Adrenal gland (tissue), 12 donors: ENCODE measurements around the gene SNX9. TPM values are rescaled to one million over a fixed set of nuclear protein-coding genes. Genes with fewer than 3 reads are reported as not detected.

Source experiments
- DNase-seq, 7 donors: peaks; one replicate each; pipeline ENCODE4 v3.0.0-alpha.2; 2019 to 2020
- H3K27ac ChIP-seq, 5 donors: fragments of 200-600 bp; sonication (generic) in 4 of 5; 1 replicate in 3 of 5; 2 replicates in 2 of 5; pipeline versions ENCODE4 v1.5.1 to v1.8.0; 2016 to 2020; ENCODE audit warnings: mild to moderate bottlenecking in 1 of 5
- H3K27me3 ChIP-seq: fragments of 200-600 bp; 2 replicates; pipeline ENCODE4 v1.8.0; 2021
- H3K36me3 ChIP-seq, 2 donors: fragments of 200-600 bp; replicated peaks in 1 of 2; 1 replicate in 1 of 2; 2 replicates in 1 of 2; pipeline versions ENCODE4 v1.5.1 to v1.8.0; 2018 to 2022
- H3K4me1 ChIP-seq, 2 donors: fragments of 200-600 bp; replicated peaks in 1 of 2; 1 replicate in 1 of 2; 2 replicates in 1 of 2; pipeline versions ENCODE4 v1.5.1 to v1.8.0; 2018 to 2021
- H3K4me3 ChIP-seq, 4 donors: fragments of 200-600 bp; sonication (generic) in 3 of 4; one replicate each; pipeline ENCODE4 v1.5.1; 2016 to 2018
- H3K9me3 ChIP-seq, 3 donors: fragments of 200-600 bp; sonication (generic) in 1 of 3; replicated peaks in 1 of 3; 1 replicate in 2 of 3; 2 replicates in 1 of 3; pipeline versions ENCODE4 v1.5.1 to v1.8.0; 2016 to 2021
- POLR2A ChIP-seq, 2 donors: fragments of 450-650 bp; IDR thresholded peaks; one replicate each; pipeline ENCODE4 v1.6.1; 2017; ENCODE audit warnings: antibody characterized with exemption in 2 of 2, mild to moderate bottlenecking in 2 of 2, moderate library complexity in 1 of 2
- WGBS, 4 donors: extraction: QIAGEN DNeasy Blood & Tissue Kit in 2 of 4; methylation state at CpG; one replicate each; pipeline versions ENCODE4 v1.1.5 to v1.1.7; 2013 to 2017; 5-methylcytosine and 5-hydroxymethylcytosine counted together
- intact Hi-C, 2 donors: fragments of 100-400 bp; cut with DNase I; formaldehyde crosslinking; loops; one replicate each; pipeline versions ENCODE4 v1.14.1 to v1.15.0; 2022 to 2023
- polyA plus RNA-seq, 3 donors: library from polyadenylated mRNA; stranded (reverse); fragments of 200-250 nt in 2 of 3; fragments of 350-450 nt in 1 of 3; fragmentation: Illumina TruSeq in 1 of 3; extraction: RNeasy Lipid Tissue Mini Kit (QIAGEN cat#74804) in 1 of 3; gene quantifications; one replicate each; pipeline ENCODE4 v1.2.3, GENCODE V29; 2013 to 2014
- total RNA-seq, 9 donors: library from RNA; depleted of rRNA in 4 of 9; stranded (reverse); fragments of >200 nt in 4 of 9; fragments of 120-200 nt in 1 of 9; fragmentation: NEBNext Ultra II Directional in 1 of 9; extraction: Animal tissue kit (Norgen Biotek cat#: 25700) in 1 of 9; gene quantifications; one replicate each; pipeline versions ENCODE4 v1.1.0 to v1.2.4, GENCODE V29; 2013 to 2023
- TF ChIP-seq, protein P1 (sequence below), 6 experiments: fragments of 450-650 bp in 4 of 6; fragments of 200-600 bp in 2 of 6; sonication (generic) in 1 of 6; IDR thresholded peaks; 1 replicate in 5 of 6; 2 replicates in 1 of 6; pipeline versions ENCODE4 v1.5.1 to v1.8.0; 2016 to 2021; ENCODE audit warnings: antibody characterized with exemption in 6 of 6, mild to moderate bottlenecking in 2 of 6, moderate library complexity in 1 of 6
- donor health status: healthy with polysubstance abuse.
- donor health status: Bipolar disorder and iron deficiency.
- donor health status: DM: yes; HTN: yes; CAD: no.
- donor health status: DM: no; HTN: no; CAD: no.
- donor health status: DM: no; HTN: no; CAD: no.
- donor health status: DM: yes; HTN: yes; CAD: no.

The SNX9 gene
- total and polyA plus RNA-seq, 12 donors = 27.7 to 59.6 (median 50.4) TPM

- H3K9me3 ChIP-seq = no peaks in the 10 kb centered on the region
- no peak for DNase-seq
- WGBS, 4 donors = 87 to 96% (median 95%) methylated on average over 9 of the region's 9 CpGs
- TF ChIP-seq, protein P1, sequence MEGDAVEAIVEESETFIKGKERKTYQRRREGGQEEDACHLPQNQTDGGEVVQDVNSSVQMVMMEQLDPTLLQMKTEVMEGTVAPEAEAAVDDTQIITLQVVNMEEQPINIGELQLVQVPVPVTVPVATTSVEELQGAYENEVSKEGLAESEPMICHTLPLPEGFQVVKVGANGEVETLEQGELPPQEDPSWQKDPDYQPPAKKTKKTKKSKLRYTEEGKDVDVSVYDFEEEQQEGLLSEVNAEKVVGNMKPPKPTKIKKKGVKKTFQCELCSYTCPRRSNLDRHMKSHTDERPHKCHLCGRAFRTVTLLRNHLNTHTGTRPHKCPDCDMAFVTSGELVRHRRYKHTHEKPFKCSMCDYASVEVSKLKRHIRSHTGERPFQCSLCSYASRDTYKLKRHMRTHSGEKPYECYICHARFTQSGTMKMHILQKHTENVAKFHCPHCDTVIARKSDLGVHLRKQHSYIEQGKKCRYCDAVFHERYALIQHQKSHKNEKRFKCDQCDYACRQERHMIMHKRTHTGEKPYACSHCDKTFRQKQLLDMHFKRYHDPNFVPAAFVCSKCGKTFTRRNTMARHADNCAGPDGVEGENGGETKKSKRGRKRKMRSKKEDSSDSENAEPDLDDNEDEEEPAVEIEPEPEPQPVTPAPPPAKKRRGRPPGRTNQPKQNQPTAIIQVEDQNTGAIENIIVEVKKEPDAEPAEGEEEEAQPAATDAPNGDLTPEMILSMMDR (IDR thresholded peaks at IDR 0.05) = no peak
- no peak overlapping the region for H3K4me3 ChIP-seq
- intact Hi-C loops = no loop called here
- H3K27me3 ChIP-seq = no peaks in the 10 kb centered on the region
- H3K4me1 ChIP-seq = no peaks in the 10 kb centered on the region
- H3K27ac ChIP-seq = no peak overlapping the region
- H3K36me3 ChIP-seq = peaks cover 0 to 26% of the 10 kb centered on the region in 2 donors
Measured at GRCh38 chr6:157911278-157911677, 88.2 kb downstream of the SNX9 start.

DNA sequence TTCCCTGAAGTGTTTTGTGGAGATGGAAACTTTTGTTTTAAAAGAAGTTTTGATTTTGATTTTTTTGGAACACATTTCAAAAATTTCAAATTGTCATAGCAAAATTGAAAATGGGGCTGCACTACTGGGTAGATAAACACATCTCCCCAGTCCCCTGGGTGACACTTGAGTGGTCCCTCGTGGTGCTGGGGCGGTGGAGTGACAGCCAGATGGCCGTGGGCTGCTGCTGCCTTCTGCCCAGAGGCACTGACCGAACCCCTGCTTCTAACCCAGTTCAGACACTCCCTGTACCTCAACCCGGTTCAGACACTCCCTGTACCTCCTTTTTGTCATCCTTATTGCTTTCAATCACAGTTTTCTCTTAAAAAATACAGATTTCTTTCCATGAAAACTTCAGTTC is 88.7 kb downstream of the SNX9 start:
- no peak for TF ChIP-seq POLR2A (IDR thresholded peaks at IDR 0.05)
- TF ChIP-seq, protein P1 (IDR thresholded peaks at IDR 0.05) = no peak
- H3K36me3 ChIP-seq = peaks cover 0 to 26% of the 10 kb centered on the region in 2 donors
- 47 to 91% (median 87%) methylated on average over 5 of the region's 5 CpGs for WGBS, 4 donors
- H3K9me3 ChIP-seq = no peaks in the 10 kb centered on the region
- no peak for DNase-seq
- no peak overlapping the region for H3K27ac ChIP-seq
- intact Hi-C loops = no loop called here
- H3K4me1 ChIP-seq = no peaks in the 10 kb centered on the region
- no peaks in the 10 kb centered on the region for H3K27me3 ChIP-seq
- H3K4me3 ChIP-seq = no peak overlapping the region

GRCh38 chr6:157912326-157912725 is 89.3 kb downstream of the SNX9 start:
- Histone ChIP-seq H3K36me3 (peaks cover 0 to 26% of the 10 kb centered on the region in 2 donors), H3K4me3 (no peak overlapping the region), H3K9me3 (no peaks in the 10 kb centered on the region), H3K27me3 (no peaks in the 10 kb centered on the region), H3K27ac (no peak overlapping the region), H3K4me1 (no peaks in the 10 kb centered on the region)
- DNase-seq = no peak
- intact Hi-C loops = no loop called here
- TF ChIP-seq POLR2A (IDR thresholded peaks at IDR 0.05) = no peak
- TF ChIP-seq, protein P1 (IDR thresholded peaks at IDR 0.05) = no peak
- 54 to 63% (median 59%) methylated on average over 6 of the region's 6 CpGs for WGBS, 4 donors

DNA sequence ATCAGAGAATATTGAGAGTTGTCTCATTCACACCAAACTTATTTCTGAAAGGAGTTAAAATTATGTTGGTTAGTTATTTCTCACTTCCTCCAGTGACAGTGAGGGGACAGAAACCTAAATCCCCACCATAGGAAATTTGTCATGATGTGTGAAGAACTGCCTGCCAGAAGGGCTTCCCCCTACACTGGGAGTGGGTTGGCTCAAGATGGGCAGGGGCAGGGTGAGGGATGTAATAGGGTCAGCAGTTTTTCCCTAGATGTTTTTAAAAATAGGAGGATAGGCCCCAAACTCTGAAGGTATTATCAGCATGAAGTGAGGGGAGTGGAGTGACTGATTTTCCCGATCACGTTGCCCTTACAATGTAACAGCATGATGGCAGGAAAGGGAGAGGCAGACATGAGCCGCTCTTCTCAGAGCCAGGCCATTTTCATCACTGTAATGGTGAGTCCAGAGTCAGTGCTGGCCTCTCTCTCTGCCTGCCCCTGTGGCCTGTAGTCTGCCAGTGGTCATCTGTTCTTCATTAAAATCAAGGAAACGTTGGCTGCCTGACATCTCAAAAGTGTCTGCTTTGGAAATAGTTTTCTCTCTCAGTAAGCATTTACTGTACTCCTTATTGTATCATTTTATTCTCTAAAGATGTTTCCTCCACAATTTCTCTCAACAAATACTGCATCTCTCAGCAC is 98.8 kb downstream of the SNX9 start:
- no peaks in the 10 kb centered on the region for H3K4me1 ChIP-seq
- H3K36me3 ChIP-seq = peaks cover 0 to 56% of the 10 kb centered on the region in 2 donors
- H3K4me3 ChIP-seq = no peak overlapping the region
- H3K27ac ChIP-seq = no peak overlapping the region
- 69 to 82% (median 77%) methylated on average over 3 to 4 of the region's 4 CpGs for WGBS, 4 donors
- DNase-seq = no peak
- TF ChIP-seq, protein P1 (IDR thresholded peaks at IDR 0.05) = no peak
- intact Hi-C loops = no loop called here
- no peaks in the 10 kb centered on the region for H3K9me3 ChIP-seq
- H3K27me3 ChIP-seq = no peaks in the 10 kb centered on the region
